Mesendoderm (in vitro differentiated cells): Measurements from ENCODE around the gene DGKB.

Experiments used
- DNase-seq: peaks from one replicate; pipeline ENCODE4 v3.0.0; 2013
- H2AK5ac ChIP-seq: 2 replicates; pipeline ENCODE4 v1.6.1; 2013; ENCODE audit warnings: low read length, inconsistent platforms
- H2BK120ac ChIP-seq: 2 replicates; pipeline ENCODE4 v1.6.1; 2013; ENCODE audit warnings: low read depth, mild to moderate bottlenecking, low read length, moderate library complexity, mixed read lengths
- H2BK15ac ChIP-seq: replicated peaks from 2 replicates; pipeline ENCODE4 v1.6.1; 2013; ENCODE audit warnings: low read depth, mild to moderate bottlenecking, moderate library complexity
- H2BK5ac ChIP-seq: 2 replicates; pipeline ENCODE4 v1.6.1; 2013; ENCODE audit warnings: low read length, inconsistent platforms
- H3K18ac ChIP-seq: 2 replicates; pipeline ENCODE4 v1.6.1; 2013; ENCODE audit warnings: mild to moderate bottlenecking, low read length, mixed read lengths
- H3K23ac ChIP-seq: one replicate; pipeline ENCODE4 v1.6.1; 2013; ENCODE audit warnings: low read length
- H3K27ac ChIP-seq: 2 replicates; pipeline ENCODE4 v1.5.1; 2013; ENCODE audit warnings: low read depth, mild to moderate bottlenecking, inconsistent platforms, low read length, moderate library complexity
- H3K27me3 ChIP-seq: 2 replicates; pipeline ENCODE4 v1.6.1; 2013; ENCODE audit warnings: low read length, control low read depth, mild to moderate bottlenecking, inconsistent platforms; ENCODE audit not compliant: insufficient read depth, poor library complexity
- H3K36me3 ChIP-seq: 2 replicates; pipeline ENCODE4 v1.6.1; 2013; ENCODE audit warnings: low read length, inconsistent platforms; ENCODE audit not compliant: control insufficient read depth, insufficient read depth
- H3K4ac ChIP-seq: one replicate; pipeline ENCODE4 v1.6.1; 2013; ENCODE audit warnings: low read depth, mild to moderate bottlenecking, low read length, moderate library complexity
- H3K4me1 ChIP-seq: 2 replicates; pipeline ENCODE4 v1.6.1; 2013; ENCODE audit warnings: low read depth, low read length, inconsistent platforms; ENCODE audit not compliant: control insufficient read depth
- H3K4me2 ChIP-seq: 2 replicates; pipeline ENCODE4 v1.6.1; 2013; ENCODE audit warnings: low read length
- H3K4me3 ChIP-seq: 2 replicates; pipeline ENCODE4 v1.5.1; 2013; ENCODE audit warnings: mild to moderate bottlenecking, low read length
- H3K56ac ChIP-seq: one replicate; pipeline ENCODE4 v1.6.1; 2013; ENCODE audit warnings: low read length
- H3K79me1 ChIP-seq: 2 replicates; pipeline ENCODE4 v1.6.1; 2013; ENCODE audit warnings: low read length, inconsistent platforms
- H3K79me2 ChIP-seq: 2 replicates; pipeline ENCODE4 v1.6.1; 2013; ENCODE audit warnings: mild to moderate bottlenecking, low read length; ENCODE audit not compliant: control insufficient read depth, insufficient read depth
- H3K9ac ChIP-seq: 2 replicates; pipeline ENCODE4 v1.6.1; 2013; ENCODE audit warnings: low read length, inconsistent platforms
- H4K5ac ChIP-seq: one replicate; pipeline ENCODE4 v1.6.1; 2013; ENCODE audit warnings: low read length
- H4K8ac ChIP-seq: one replicate; pipeline ENCODE4 v1.6.1; 2013; ENCODE audit warnings: low read depth, mild to moderate bottlenecking, control low read depth, low read length, moderate library complexity
- WGBS: extraction: QIAGEN DNeasy Blood & Tissue Kit; methylation state at CpG from one replicate; pipeline ENCODE4 v1.1.7; 2013; ENCODE audit warnings: low lambda C conversion rate, missing lambda C conversion rate; ENCODE audit not compliant: insufficient coverage; ENCODE audit errors: extremely low coverage; 5-methylcytosine and 5-hydroxymethylcytosine counted together

Gene DGKB

GRCh38 chr7:14850039-14850438, 52.5 kb downstream of the DGKB start:
- Histone ChIP-seq H3K79me1 (no peaks in the 10 kb centered on the region), H4K5ac (no peak overlapping the region), H2BK15ac (no peak overlapping the region), H2BK5ac (no peak overlapping the region), H3K27me3 (no peaks in the 10 kb centered on the region), H2BK120ac (no peak overlapping the region), H3K4ac (no peak overlapping the region), H3K36me3 (no peaks in the 10 kb centered on the region), H4K8ac (no peak overlapping the region), H3K56ac (no peak overlapping the region), H3K27ac (no peak overlapping the region), H3K18ac (no peak overlapping the region), H3K79me2 (no peaks in the 10 kb centered on the region), H3K4me3 (no peak overlapping the region), H3K4me1 (peaks cover 2% of the 10 kb centered on the region), H2AK5ac (no peak overlapping the region), H3K9ac (no peak overlapping the region), H3K23ac (no peak overlapping the region), H3K4me2 (no peak overlapping the region)
- DNase-seq = no peak
- WGBS = 100% methylated on average over 2 of the region's 2 CpGs

GRCh38 chr7:14846405-14846804, 56.1 kb downstream of the DGKB start:
- H3K4ac ChIP-seq = no peak overlapping the region
- H2AK5ac ChIP-seq = no peak overlapping the region
- no peaks in the 10 kb centered on the region for H3K36me3 ChIP-seq
- WGBS = no CpG with 5 or more reads among the region's 4 CpGs
- no peak overlapping the region for H2BK15ac ChIP-seq
- no peak overlapping the region for H3K27ac ChIP-seq
- no peak overlapping the region for H3K56ac ChIP-seq
- DNase-seq = peak; percentile 39
- H3K27me3 ChIP-seq = no peaks in the 10 kb centered on the region
- no peak overlapping the region for H3K4me3 ChIP-seq
- no peaks in the 10 kb centered on the region for H3K79me2 ChIP-seq
- H3K9ac ChIP-seq = no peak overlapping the region
- no peak overlapping the region for H3K23ac ChIP-seq
- H3K4me2 ChIP-seq = no peak overlapping the region
- H4K8ac ChIP-seq = no peak overlapping the region
- peaks cover 2% of the 10 kb centered on the region for H3K4me1 ChIP-seq
- H2BK120ac ChIP-seq = no peak overlapping the region
- H4K5ac ChIP-seq = no peak overlapping the region
- H2BK5ac ChIP-seq = no peak overlapping the region
- H3K79me1 ChIP-seq = no peaks in the 10 kb centered on the region
- H3K18ac ChIP-seq = no peak overlapping the region

- no CpG with 5 or more reads among the region's 1 CpG for WGBS
- no peak overlapping the region for H3K9ac ChIP-seq
- H2BK120ac ChIP-seq = no peak overlapping the region
- no peaks in the 10 kb centered on the region for H3K36me3 ChIP-seq
- no peak overlapping the region for H4K5ac ChIP-seq
- H3K4me1 ChIP-seq = peaks cover 2% of the 10 kb centered on the region
- no peak overlapping the region for H4K8ac ChIP-seq
- no peak overlapping the region for H2AK5ac ChIP-seq
- H3K27me3 ChIP-seq = no peaks in the 10 kb centered on the region
- no peak overlapping the region for H3K23ac ChIP-seq
- no peaks in the 10 kb centered on the region for H3K79me1 ChIP-seq
- no peak overlapping the region for H3K4me2 ChIP-seq
- H3K79me2 ChIP-seq = no peaks in the 10 kb centered on the region
- H3K56ac ChIP-seq = no peak overlapping the region
- H3K4me3 ChIP-seq = no peak overlapping the region
- no peak overlapping the region for H3K4ac ChIP-seq
- H3K18ac ChIP-seq = no peak overlapping the region
- H2BK5ac ChIP-seq = no peak overlapping the region
- no peak overlapping the region for H2BK15ac ChIP-seq
- no peak for DNase-seq
- H3K27ac ChIP-seq = no peak overlapping the region
These were observed 58.8 kb downstream of the DGKB start for GRCh38 chr7:14843755-14844154.

GRCh38 chr7:14842523-14842922, 60.0 kb downstream of the DGKB start:
- H2BK5ac ChIP-seq = no peak overlapping the region
- no peak overlapping the region for H3K4me3 ChIP-seq
- H3K4me2 ChIP-seq = no peak overlapping the region
- no peak overlapping the region for H3K4ac ChIP-seq
- H2BK15ac ChIP-seq = no peak overlapping the region
- DNase-seq = no peak
- H3K23ac ChIP-seq = no peak overlapping the region
- no peak overlapping the region for H3K9ac ChIP-seq
- H3K18ac ChIP-seq = no peak overlapping the region
- no peak overlapping the region for H4K5ac ChIP-seq
- H3K27me3 ChIP-seq = no peaks in the 10 kb centered on the region
- no peak overlapping the region for H2BK120ac ChIP-seq
- H4K8ac ChIP-seq = no peak overlapping the region
- no peak overlapping the region for H3K56ac ChIP-seq
- no peak overlapping the region for H2AK5ac ChIP-seq
- no peaks in the 10 kb centered on the region for H3K79me2 ChIP-seq
- no peaks in the 10 kb centered on the region for H3K79me1 ChIP-seq
- H3K4me1 ChIP-seq = peaks cover 2% of the 10 kb centered on the region
- no peak overlapping the region for H3K27ac ChIP-seq
- H3K36me3 ChIP-seq = no peaks in the 10 kb centered on the region

GRCh38 chr7:14841869-14842268, 60.7 kb downstream of the DGKB start:
- no peak overlapping the region for H2BK120ac ChIP-seq
- no CpG with 5 or more reads among the region's 1 CpG for WGBS

GRCh38 chr7:14841086-14841485, 61.5 kb downstream of the DGKB start:
- no peak overlapping the region for H3K18ac ChIP-seq
- no peak overlapping the region for H3K4me2 ChIP-seq
- no peak overlapping the region for H3K9ac ChIP-seq
- H2AK5ac ChIP-seq = no peak overlapping the region
- no peak overlapping the region for H3K23ac ChIP-seq
- no peaks in the 10 kb centered on the region for H3K79me1 ChIP-seq
- no peak overlapping the region for H3K4ac ChIP-seq
- DNase-seq = no peak
- H2BK15ac ChIP-seq = no peak overlapping the region
- H3K27me3 ChIP-seq = no peaks in the 10 kb centered on the region
- no peak overlapping the region for H2BK120ac ChIP-seq
- no peak overlapping the region for H3K4me3 ChIP-seq
- H3K27ac ChIP-seq = no peak overlapping the region
- no peak overlapping the region for H2BK5ac ChIP-seq
- H4K5ac ChIP-seq = no peak overlapping the region
- no peaks in the 10 kb centered on the region for H3K79me2 ChIP-seq
- H4K8ac ChIP-seq = no peak overlapping the region
- peaks cover under 1% of the 10 kb centered on the region for H3K4me1 ChIP-seq
- H3K36me3 ChIP-seq = no peaks in the 10 kb centered on the region
- H3K56ac ChIP-seq = no peak overlapping the region
- WGBS = no CpG with 5 or more reads among the region's 2 CpGs

More at GRCh38 chr7:14841869-14842268, 60.7 kb downstream of the DGKB start:
- Histone ChIP-seq H3K4ac (no peak overlapping the region), H3K23ac (no peak overlapping the region), H2BK5ac (no peak overlapping the region), H3K36me3 (no peaks in the 10 kb centered on the region), H3K18ac (no peak overlapping the region), H3K56ac (no peak overlapping the region), H3K79me1 (no peaks in the 10 kb centered on the region), H3K27me3 (no peaks in the 10 kb centered on the region), H2AK5ac (no peak overlapping the region), H3K4me3 (no peak overlapping the region), H3K4me2 (no peak overlapping the region), H4K8ac (no peak overlapping the region), H3K4me1 (peaks cover 2% of the 10 kb centered on the region), H2BK15ac (no peak overlapping the region), H3K27ac (no peak overlapping the region), H3K9ac (no peak overlapping the region), H3K79me2 (no peaks in the 10 kb centered on the region), H4K5ac (no peak overlapping the region)
- DNase-seq = no peak
